HepG2 (cell line): Measurements from ENCODE around the gene SLC22A23. TPM values are rescaled to one million over a fixed set of nuclear protein-coding genes. Genes with fewer than 3 reads are reported as not detected.

Source experiments
- ATAC-seq: fragments of 200-7000 bp; cut with Tn5 transposase; 3 replicates; pipeline ENCODE4 v1.9.1; 2020; ENCODE audit warnings: mild to moderate bottlenecking, moderate library complexity
- BruUV-seq: library from RNA; stranded (reverse); fragments of 400-500 nt; replicated peaks from 2 replicates; lab custom pipeline; 2021; lab: Mats Ljungman, UMichigan
- CTCF ChIA-PET: fragments of 300-600 bp; formaldehyde crosslinking; extraction: SDS; loops from one replicate; lab custom pipeline; 2021; ENCODE audit warnings: low total read pairs, inconsistent platforms, low intra/inter-chr PET ratio; lab: Yijun Ruan, JAX
- POLR2A ChIA-PET: fragments of 350-600 bp; sonication (Branson Sonifier 250); formaldehyde crosslinking; loops from one replicate; lab custom pipeline; 2020; ENCODE audit warnings: antibody characterized with exemption, inconsistent platforms; lab: Yijun Ruan, JAX
- DNase-seq: peaks from one replicate; pipeline ENCODE4 v3.0.0-alpha.2; 2015; ENCODE audit warnings: low spot score
- FAIRE-seq: peaks from 3 replicates; lab custom pipeline; 2011; peaks lifted over from hg19 to GRCh38; lab: Jason Lieb, UNC
- H2AFZ ChIP-seq: one replicate; pipeline ENCODE4 v1.6.1; 2011; ENCODE audit warnings: low read length, inconsistent platforms
- H3K27ac ChIP-seq: fragments of 300-600 bp; 3 replicates; pipeline ENCODE4 v1.8.0; 2011; ENCODE audit warnings: mixed run types, mild to moderate bottlenecking, mixed read lengths, low read length, inconsistent platforms; ENCODE audit not compliant: insufficient read depth; ENCODE audit errors: extremely low read length
- H3K27me3 ChIP-seq, 2 experiments: fragments of 200-600 bp in 1 of 2; 2 replicates in 1 of 2; 3 replicates in 1 of 2; pipeline versions ENCODE4 v1.6.0 to v1.8.0; 2011; ENCODE audit warnings: low read length in 2 of 2, mild to moderate bottlenecking in 2 of 2, moderate library complexity in 2 of 2, inconsistent platforms in 1 of 2; ENCODE audit not compliant: insufficient read depth in 2 of 2, control insufficient read depth in 1 of 2
- H3K36me3 ChIP-seq, 2 experiments: fragments of 200-600 bp in 1 of 2; replicated peaks in 1 of 2; 2 replicates in 1 of 2; 3 replicates in 1 of 2; pipeline versions ENCODE4 v1.5.1 to v1.8.0; 2011; ENCODE audit warnings: low read length in 2 of 2, inconsistent platforms in 1 of 2; ENCODE audit not compliant: insufficient read depth in 2 of 2, control insufficient read depth in 1 of 2
- H3K4me1 ChIP-seq: 2 replicates; pipeline ENCODE4 v1.5.1; 2012; ENCODE audit warnings: low read length, inconsistent platforms; ENCODE audit not compliant: insufficient read depth
- H3K4me2 ChIP-seq: 2 replicates; pipeline ENCODE4 v1.6.0; 2011; ENCODE audit warnings: low read depth, low read length, inconsistent platforms
- H3K4me3 ChIP-seq, 3 experiments: fragments of 200-600 bp in 1 of 3; sonication (generic), shearing (Covaris generic) in 1 of 3; replicated peaks in 1 of 3; 2 replicates each; pipeline ENCODE4 v1.5.1; 2011 to 2016; ENCODE audit warnings: low read length in 3 of 3, inconsistent platforms in 2 of 3, low read depth in 2 of 3, mild to moderate bottlenecking in 2 of 3, control low read depth in 1 of 3, mixed read lengths in 1 of 3; ENCODE audit not compliant: insufficient read depth in 1 of 3
- H3K79me2 ChIP-seq: one replicate; pipeline ENCODE4 v1.6.1; 2011; ENCODE audit warnings: low read length, inconsistent platforms; ENCODE audit not compliant: insufficient read depth
- H3K9ac ChIP-seq: 2 replicates; pipeline ENCODE4 v1.6.0; 2011; ENCODE audit warnings: mild to moderate bottlenecking, low read depth, low read length, inconsistent platforms; ENCODE audit not compliant: insufficient read depth
- H3K9me3 ChIP-seq: 2 replicates; pipeline ENCODE4 v1.5.1; 2012; ENCODE audit warnings: mild to moderate bottlenecking, low read length
- H4K20me1 ChIP-seq: 2 replicates; pipeline ENCODE4 v1.6.0; 2011; ENCODE audit warnings: inconsistent platforms, mild to moderate bottlenecking, low read length, moderate library complexity; ENCODE audit not compliant: insufficient read depth
- ATF3 ChIP-seq: sonication (generic); formaldehyde crosslinking; IDR thresholded peaks from 2 replicates; pipeline ENCODE4 v1.4.0; 2020; ENCODE audit warnings: missing genetic modification reagents
- ATF4 ChIP-seq, 2 experiments: fragments of 450-650 bp in 1 of 2; sonication (generic) in 1 of 2; formaldehyde crosslinking; IDR thresholded peaks; 2 replicates each; pipeline versions ENCODE4 v1.5.0 to v1.8.0; 2020 to 2022; ENCODE audit warnings: mild to moderate bottlenecking in 1 of 2, missing genetic modification reagents in 1 of 2
- FOXO1 ChIP-seq: sonication (generic); formaldehyde crosslinking; IDR thresholded peaks from 2 replicates; pipeline ENCODE4 v1.4.0; 2020; ENCODE audit warnings: missing genetic modification reagents
- GABPA ChIP-seq, 2 experiments: IDR thresholded peaks; 2 replicates each; pipeline ENCODE4 v1.6.1; 2011 to 2016; ENCODE audit warnings: low read depth in 2 of 2, low read length in 1 of 2, missing biosample characterization in 1 of 2, missing genetic modification characterization in 1 of 2
- HOXA3 ChIP-seq: sonication (generic); formaldehyde crosslinking; IDR thresholded peaks from 2 replicates; pipeline ENCODE4 v1.5.0; 2020; ENCODE audit warnings: missing genetic modification reagents
- KLF11 ChIP-seq: IDR thresholded peaks from 2 replicates; pipeline ENCODE4 v1.6.1; 2016; ENCODE audit warnings: missing compliant biosample characterization
- MED1 ChIP-seq: sonication (generic); formaldehyde crosslinking; IDR thresholded peaks from 2 replicates; pipeline ENCODE4 v1.4.0; 2020; ENCODE audit warnings: missing genetic modification reagents
- NFE2L2 ChIP-seq: fragments of 150-350 bp; IDR thresholded peaks from 2 replicates; pipeline ENCODE4 v1.6.1; 2014; ENCODE audit warnings: low read length
- PHF21A ChIP-seq: sonication (generic); formaldehyde crosslinking; IDR thresholded peaks from 2 replicates; pipeline ENCODE4 v1.5.0; 2020; ENCODE audit warnings: mild to moderate bottlenecking, missing genetic modification reagents
- SRSF4 ChIP-seq: fragments of 200-400 bp; formaldehyde crosslinking; IDR thresholded peaks from one replicate; pipeline ENCODE4 v1.6.1; 2018; ENCODE audit warnings: mild to moderate bottlenecking, low read depth, low read length, moderate library complexity; ENCODE audit not compliant: poor library complexity, severe bottlenecking
- TBL1XR1 ChIP-seq: fragments of 150-350 bp; IDR thresholded peaks from 2 replicates; pipeline ENCODE4 v1.6.1; 2014; ENCODE audit warnings: borderline replicate concordance, low read length; ENCODE audit not compliant: partially characterized antibody
- ZNF430 ChIP-seq: sonication (generic); formaldehyde crosslinking; IDR thresholded peaks from 2 replicates; pipeline ENCODE4 v1.9.0; 2021; ENCODE audit warnings: mild to moderate bottlenecking, missing genetic modification reagents
- ZNF629 ChIP-seq: sonication (generic); formaldehyde crosslinking; conservative IDR thresholded peaks from 2 replicates; pipeline ENCODE4 v1.5.0; 2020; ENCODE audit warnings: missing genetic modification reagents
- ZNF724P ChIP-seq: sonication (generic); formaldehyde crosslinking; IDR thresholded peaks from 2 replicates; pipeline ENCODE4 v1.8.0; 2022; ENCODE audit warnings: missing genetic modification reagents, borderline replicate concordance
- ZNF75D ChIP-seq: sonication (generic); formaldehyde crosslinking; IDR thresholded peaks from 2 replicates; pipeline ENCODE4 v1.8.1; 2023; ENCODE audit warnings: missing genetic modification reagents, mild to moderate bottlenecking, borderline replicate concordance
- WGBS: methylation state at CpG from one replicate; pipeline ENCODE4 v1.1.6; 2017; ENCODE audit warnings: low lambda C conversion rate; 5-methylcytosine and 5-hydroxymethylcytosine counted together
- in situ Hi-C: cut with HindIII; loops from 2 replicates; pipeline ENCODE4 v1.10.0; 2017; ENCODE audit warnings: low pct_unique_long_range_greater_than_20kb; ENCODE audit not compliant: extremely low pct_ligation_motif_present
- intact Hi-C: fragments of 100-400 bp; cut with micrococcal nuclease; formaldehyde crosslinking; loops from one replicate; pipeline ENCODE4 v1.10.0; 2022; ENCODE audit not compliant: unreplicated experiment
- polyA plus RNA-seq, 8 experiments: library from polyadenylated mRNA; depleted of rRNA in 3 of 8; stranded (reverse) in 7 of 8; unstranded in 1 of 8; fragments of >200 nt; fragmentation: Illumina TruSeq in 4 of 8; extraction: Trizol in 4 of 8; gene quantifications; 2 replicates each; pipeline versions ENCODE4 v1.2.1 to v1.2.3, GENCODE V29; 2011 to 2016; ENCODE audit warnings: low read depth in 4 of 8, missing spikeins in 1 of 8, mixed read lengths in 1 of 8; ENCODE audit not compliant: insufficient read depth in 1 of 8
- total RNA-seq, 5 experiments: library from RNA; depleted of rRNA; stranded (reverse); fragments of >200 nt; fragmentation: Illumina TruSeq; extraction: Trizol; gene quantifications; 2 replicates each; pipeline ENCODE4 v1.2.3, GENCODE V29; 2016; ENCODE audit warnings: low read depth in 1 of 5
- TF ChIP-seq, protein P1 (sequence below): sonication (generic); formaldehyde crosslinking; IDR thresholded peaks from 2 replicates; pipeline ENCODE4 v1.4.0; 2020; ENCODE audit warnings: missing genetic modification reagents, borderline replicate concordance

Gene SLC22A23
- total and polyA plus RNA-seq, 2 of the 13 experiments (the other 11 are each of a cell fraction or from before 2014, with no cell fraction given) = 11.8 to 17.5 TPM

DNA sequence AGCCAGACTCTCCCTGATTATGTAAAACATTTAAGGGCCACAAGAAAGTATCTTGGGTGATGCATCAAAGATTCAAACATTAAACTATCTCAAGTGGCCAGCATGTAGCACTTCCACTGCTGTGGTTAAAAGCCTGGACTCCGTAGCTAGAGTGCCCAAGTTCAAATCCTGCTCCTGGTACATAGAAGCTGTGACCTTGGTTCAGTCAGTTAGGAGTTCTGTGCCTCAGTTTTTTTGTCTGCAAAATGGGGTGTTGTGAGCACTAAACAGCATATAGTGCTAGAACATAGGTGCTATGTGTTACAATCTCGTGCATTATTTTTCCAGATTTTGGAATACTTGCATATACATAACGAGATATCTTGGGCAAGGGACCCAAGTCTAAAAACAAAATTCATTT is 129.4 kb downstream of the SLC22A23 start:
- Histone ChIP-seq H3K4me3 (no peak overlapping the region), H3K27me3 (no peaks in the 10 kb centered on the region), H4K20me1 (peaks cover 3% of the 10 kb centered on the region; the same call in 1 of the 2 replicates), H3K27ac (no peak overlapping the region), H3K9ac (no peak overlapping the region), H3K36me3 (peaks cover 11 to 20% of the 10 kb centered on the region in 2 experiments), H3K4me2 (no peak overlapping the region), H3K4me1 (no peaks in the 10 kb centered on the region), H3K79me2 (peaks cover 8% of the 10 kb centered on the region), H3K9me3 (no peaks in the 10 kb centered on the region), H2AFZ (no peak overlapping the region)
- ChIA-PET CTCF (no interaction called here), POLR2A (no interaction called here)
- in situ Hi-C loops (no loop called here), intact Hi-C loops (no loop called here)
- no TSS peak for BruUV-seq
- DNase-seq = no peak
- ATAC-seq = no peak
- no peak for FAIRE-seq
- 93% methylated on average over 3 of the region's 3 CpGs for WGBS
- TF ChIP-seq, protein P1, sequence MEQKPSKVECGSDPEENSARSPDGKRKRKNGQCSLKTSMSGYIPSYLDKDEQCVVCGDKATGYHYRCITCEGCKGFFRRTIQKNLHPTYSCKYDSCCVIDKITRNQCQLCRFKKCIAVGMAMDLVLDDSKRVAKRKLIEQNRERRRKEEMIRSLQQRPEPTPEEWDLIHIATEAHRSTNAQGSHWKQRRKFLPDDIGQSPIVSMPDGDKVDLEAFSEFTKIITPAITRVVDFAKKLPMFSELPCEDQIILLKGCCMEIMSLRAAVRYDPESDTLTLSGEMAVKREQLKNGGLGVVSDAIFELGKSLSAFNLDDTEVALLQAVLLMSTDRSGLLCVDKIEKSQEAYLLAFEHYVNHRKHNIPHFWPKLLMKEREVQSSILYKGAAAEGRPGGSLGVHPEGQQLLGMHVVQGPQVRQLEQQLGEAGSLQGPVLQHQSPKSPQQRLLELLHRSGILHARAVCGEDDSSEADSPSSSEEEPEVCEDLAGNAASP (CRISPR knock-in tag) = no peak
- TF ChIP-seq ZNF629 (peak; percentile 79), GABPA (IDR thresholded peaks at IDR 0.05; ENCODE audit: low read depth, low read length) (no peak), GABPA (CRISPR knock-in tag; IDR thresholded peaks at IDR 0.05; ENCODE audit: low read depth) (no peak), ZNF75D (CRISPR knock-in tag) (no peak), KLF11 (no peak)

DNA sequence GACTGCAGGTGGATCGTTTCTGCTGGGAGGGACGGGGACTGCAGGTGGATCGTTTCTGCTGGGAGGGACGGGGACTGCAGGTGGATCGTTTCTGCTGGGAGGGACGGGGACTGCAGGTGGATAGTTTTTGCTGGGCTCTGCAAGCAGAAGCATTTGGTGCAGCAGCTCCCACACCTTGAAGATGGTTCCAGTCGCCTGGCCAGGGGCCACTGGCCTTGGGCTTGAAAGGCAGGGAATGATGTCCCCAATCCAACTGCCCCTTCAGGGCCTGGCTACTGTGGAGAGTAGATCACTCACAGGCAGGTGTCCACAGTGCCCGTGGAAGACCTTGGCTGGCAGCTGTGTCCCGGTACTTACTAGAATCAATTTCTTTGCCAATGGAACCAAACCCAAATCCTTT is 129.9 kb downstream of the SLC22A23 start:
- H3K4me1 ChIP-seq = no peaks in the 10 kb centered on the region
- POLR2A ChIA-PET = no interaction called here
- no peaks in the 10 kb centered on the region for H3K27me3 ChIP-seq
- no peak overlapping the region for H3K27ac ChIP-seq
- no peak overlapping the region for H3K4me2 ChIP-seq
- FAIRE-seq (no peak), ATAC-seq (no peak), DNase-seq (no peak)
- WGBS = 98% methylated on average over 8 of the region's 9 CpGs
- H4K20me1 ChIP-seq = peaks cover 3% of the 10 kb centered on the region; the same call in 1 of the 2 replicates
- intact Hi-C loops (no loop called here), in situ Hi-C loops (no loop called here)
- H3K79me2 ChIP-seq = peaks cover 8% of the 10 kb centered on the region
- no peak overlapping the region for H2AFZ ChIP-seq
- CTCF ChIA-PET = no interaction called here
- H3K4me3 ChIP-seq = no peak overlapping the region
- no TSS peak for BruUV-seq
- no peaks in the 10 kb centered on the region for H3K9me3 ChIP-seq
- H3K36me3 ChIP-seq = peaks cover 16 to 24% of the 10 kb centered on the region in 2 experiments
- no peak overlapping the region for H3K9ac ChIP-seq
- TF ChIP-seq PHF21A (CRISPR knock-in tag) (no peak), NFE2L2 (no peak), TBL1XR1 (no peak), ATF4 (CRISPR knock-in tag; IDR thresholded peaks at IDR 0.05) (no peak), HOXA3 (CRISPR knock-in tag) (no peak), MED1 (CRISPR knock-in tag) (no peak), FOXO1 (CRISPR knock-in tag) (no peak), ZNF430 (no peak), ZNF724P (CRISPR knock-in tag) (no peak), SRSF4 (no peak), KLF11 (no peak), ATF3 (CRISPR knock-in tag) (no peak)
